Measurements from ENCODE around the gene TSPAN32. TPM values are rescaled to one million over a fixed set of nuclear protein-coding genes. Genes with fewer than 3 reads are reported as not detected.

The TSPAN32 gene
- total RNA-seq, 1 donor from 2014 or later, result 0.23 TPM

DNA sequence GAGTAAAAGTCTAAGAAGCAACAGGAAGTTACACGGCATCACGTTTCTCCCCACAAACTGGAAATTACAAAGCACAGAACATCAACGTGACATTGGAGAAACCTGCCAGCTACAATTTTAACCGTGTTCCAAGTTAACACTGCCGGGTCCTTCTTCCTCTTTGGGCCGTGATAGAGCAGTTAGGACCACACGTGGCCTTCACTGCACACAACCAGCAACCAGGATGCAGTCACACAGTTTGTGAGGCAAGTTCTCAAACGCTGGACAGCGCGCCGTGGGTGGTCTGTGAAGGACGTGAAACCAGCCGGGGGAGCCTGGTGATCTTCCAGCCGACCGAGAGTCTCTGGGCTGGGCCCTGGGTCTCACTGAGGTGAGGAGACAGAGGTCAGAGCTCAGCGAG is 14.7 kb upstream of the TSPAN32 start:
- peaks cover 6% of the 10 kb centered on the region for H3K27me3 Mint-ChIP-seq (ENCODE audit: unreplicated experiment)
- no peaks in the 10 kb centered on the region for H3K9me3 Mint-ChIP-seq (ENCODE audit: unreplicated experiment)
- H3K4me3 Mint-ChIP-seq (ENCODE audit: unreplicated experiment), result no peak overlapping the region
- H3K36me3 Mint-ChIP-seq (ENCODE audit: low read depth, unreplicated experiment), result no peaks in the 10 kb centered on the region
- peaks cover 9% of the 10 kb centered on the region for H3K4me1 Mint-ChIP-seq (ENCODE audit: unreplicated experiment)
- DNase-seq (ENCODE audit: low spot score), result peak; percentile 2
- H3K27ac Mint-ChIP-seq (ENCODE audit: unreplicated experiment), result no peak overlapping the region
- TF ChIP-seq, protein P1, sequence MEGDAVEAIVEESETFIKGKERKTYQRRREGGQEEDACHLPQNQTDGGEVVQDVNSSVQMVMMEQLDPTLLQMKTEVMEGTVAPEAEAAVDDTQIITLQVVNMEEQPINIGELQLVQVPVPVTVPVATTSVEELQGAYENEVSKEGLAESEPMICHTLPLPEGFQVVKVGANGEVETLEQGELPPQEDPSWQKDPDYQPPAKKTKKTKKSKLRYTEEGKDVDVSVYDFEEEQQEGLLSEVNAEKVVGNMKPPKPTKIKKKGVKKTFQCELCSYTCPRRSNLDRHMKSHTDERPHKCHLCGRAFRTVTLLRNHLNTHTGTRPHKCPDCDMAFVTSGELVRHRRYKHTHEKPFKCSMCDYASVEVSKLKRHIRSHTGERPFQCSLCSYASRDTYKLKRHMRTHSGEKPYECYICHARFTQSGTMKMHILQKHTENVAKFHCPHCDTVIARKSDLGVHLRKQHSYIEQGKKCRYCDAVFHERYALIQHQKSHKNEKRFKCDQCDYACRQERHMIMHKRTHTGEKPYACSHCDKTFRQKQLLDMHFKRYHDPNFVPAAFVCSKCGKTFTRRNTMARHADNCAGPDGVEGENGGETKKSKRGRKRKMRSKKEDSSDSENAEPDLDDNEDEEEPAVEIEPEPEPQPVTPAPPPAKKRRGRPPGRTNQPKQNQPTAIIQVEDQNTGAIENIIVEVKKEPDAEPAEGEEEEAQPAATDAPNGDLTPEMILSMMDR (IDR thresholded peaks at IDR 0.05; ENCODE audit: unreplicated experiment), result no peak

DNA sequence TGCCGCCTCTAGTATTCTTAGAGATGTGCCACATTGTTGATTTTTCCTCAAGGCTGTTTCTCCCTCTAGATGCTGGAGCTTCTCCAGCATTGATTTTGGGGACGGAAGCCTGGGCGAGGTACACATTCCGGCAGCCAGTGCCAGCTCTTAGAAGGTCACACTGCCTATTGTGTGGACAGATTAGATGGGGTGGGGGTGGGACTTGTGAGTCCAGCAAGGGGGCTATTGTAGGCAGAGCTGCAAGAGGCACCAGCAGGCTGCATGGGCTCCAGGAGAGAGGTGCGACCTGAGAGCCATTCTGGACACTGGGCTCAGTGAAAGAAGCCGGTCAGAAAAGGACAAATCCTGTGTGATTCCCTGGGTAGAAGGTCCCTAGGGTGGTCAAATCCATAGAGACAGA is 12.5 kb upstream of the TSPAN32 start:
- Mint-ChIP-seq H3K27ac (ENCODE audit: unreplicated experiment) (no peak overlapping the region), H3K36me3 (ENCODE audit: low read depth, unreplicated experiment) (no peaks in the 10 kb centered on the region), H3K4me1 (ENCODE audit: unreplicated experiment) (peaks cover 9% of the 10 kb centered on the region), H3K4me3 (ENCODE audit: unreplicated experiment) (peak overlapping the region; percentile 3), H3K27me3 (ENCODE audit: unreplicated experiment) (peaks cover 13% of the 10 kb centered on the region), H3K9me3 (ENCODE audit: unreplicated experiment) (no peaks in the 10 kb centered on the region)
- TF ChIP-seq, protein P1 (IDR thresholded peaks at IDR 0.05; ENCODE audit: unreplicated experiment), result no peak
- no peak for DNase-seq (ENCODE audit: low spot score)

DNA sequence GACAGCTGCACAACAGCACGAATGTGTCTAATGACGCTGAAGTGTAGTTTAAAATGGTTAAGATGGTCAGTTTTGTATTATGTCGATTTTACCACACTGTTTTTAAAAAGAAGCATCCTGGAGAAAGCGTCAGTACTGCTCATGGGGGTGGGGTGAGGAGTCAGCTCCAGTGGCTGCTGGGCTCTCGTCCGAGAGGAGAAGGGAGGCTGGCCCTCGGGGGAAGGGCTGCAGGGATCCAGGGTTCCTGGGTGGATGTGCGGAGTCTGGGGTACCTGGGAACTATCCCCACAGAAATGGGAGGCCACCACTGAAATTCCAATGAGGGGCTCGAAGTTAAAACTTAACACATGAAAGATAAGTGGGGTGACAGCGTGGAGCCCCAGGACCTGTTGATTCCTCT is 12.0 kb upstream of the TSPAN32 start:
- Mint-ChIP-seq H3K9me3 (ENCODE audit: unreplicated experiment) (no peaks in the 10 kb centered on the region), H3K4me3 (ENCODE audit: unreplicated experiment) (peak overlapping the region; percentile 3), H3K27me3 (ENCODE audit: unreplicated experiment) (peaks cover 13% of the 10 kb centered on the region), H3K4me1 (ENCODE audit: unreplicated experiment) (peaks cover 9% of the 10 kb centered on the region), H3K27ac (ENCODE audit: unreplicated experiment) (no peak overlapping the region), H3K36me3 (ENCODE audit: low read depth, unreplicated experiment) (no peaks in the 10 kb centered on the region)
- TF ChIP-seq, protein P1 (IDR thresholded peaks at IDR 0.05; ENCODE audit: unreplicated experiment), result no peak
- DNase-seq (ENCODE audit: low spot score), result no peak

DNA sequence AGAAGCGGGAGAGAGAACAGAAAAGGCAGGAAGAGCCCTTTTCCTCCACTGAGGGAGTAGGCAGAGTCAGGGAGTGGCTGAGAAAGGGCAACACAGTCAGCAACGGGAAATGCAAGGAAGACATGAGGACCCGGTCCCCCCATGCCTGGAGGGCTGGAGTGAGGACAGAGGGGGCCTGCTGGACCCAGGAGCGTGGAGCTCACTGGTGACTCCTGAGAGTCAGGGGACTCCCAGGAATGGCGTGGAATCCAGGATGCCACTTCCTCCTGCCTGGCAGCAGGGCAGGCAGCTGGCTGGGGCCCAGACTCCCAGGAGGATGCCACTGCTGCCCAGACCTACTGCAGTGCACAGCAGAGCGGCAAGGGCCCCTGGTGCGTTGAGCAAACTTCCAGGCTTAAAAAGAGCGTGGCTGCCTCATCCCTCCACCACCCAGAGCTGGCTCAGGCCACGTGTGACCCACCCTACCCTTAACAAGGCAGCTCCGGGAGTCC is 11.4 kb upstream of the TSPAN32 start:
- H3K4me3 Mint-ChIP-seq (ENCODE audit: unreplicated experiment), result no peak overlapping the region
- no peak overlapping the region for H3K27ac Mint-ChIP-seq (ENCODE audit: unreplicated experiment)
- TF ChIP-seq, protein P1 (IDR thresholded peaks at IDR 0.05; ENCODE audit: unreplicated experiment), result no peak
- H3K9me3 Mint-ChIP-seq (ENCODE audit: unreplicated experiment), result no peaks in the 10 kb centered on the region
- H3K27me3 Mint-ChIP-seq (ENCODE audit: unreplicated experiment), result peaks cover 13% of the 10 kb centered on the region
- peaks cover 9% of the 10 kb centered on the region for H3K4me1 Mint-ChIP-seq (ENCODE audit: unreplicated experiment)
- H3K36me3 Mint-ChIP-seq (ENCODE audit: low read depth, unreplicated experiment), result no peaks in the 10 kb centered on the region
- peak; percentile 4 for DNase-seq (ENCODE audit: low spot score)

DNA sequence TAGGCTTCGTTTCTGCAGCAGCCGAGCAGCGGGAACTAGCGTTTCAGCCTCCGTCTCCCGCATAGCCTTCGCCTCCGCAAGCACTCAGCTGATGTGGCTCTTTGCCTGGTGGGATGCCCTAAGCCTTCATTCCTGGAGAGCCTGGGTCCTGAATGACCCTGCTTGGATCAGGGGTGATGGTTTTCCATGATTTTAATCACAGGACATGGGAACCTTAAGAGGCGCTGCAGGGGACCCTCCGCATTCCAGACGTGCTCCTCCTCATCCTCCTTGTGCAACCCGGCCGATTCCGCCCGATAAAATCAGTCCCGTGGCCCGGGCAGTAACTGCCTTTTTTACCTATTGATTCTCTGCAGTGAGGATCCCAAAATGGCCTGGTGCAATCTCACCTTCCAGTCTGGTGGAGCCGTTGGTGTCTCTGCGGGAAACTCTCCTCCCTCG is 8.3 kb upstream of the TSPAN32 start:
- no peak overlapping the region for H3K27ac Mint-ChIP-seq (ENCODE audit: unreplicated experiment)
- peaks cover 9% of the 10 kb centered on the region for H3K4me1 Mint-ChIP-seq (ENCODE audit: unreplicated experiment)
- no peak overlapping the region for H3K4me3 Mint-ChIP-seq (ENCODE audit: unreplicated experiment)
- H3K27me3 Mint-ChIP-seq (ENCODE audit: unreplicated experiment), result peaks cover 14% of the 10 kb centered on the region
- peak; percentile 3 for DNase-seq (ENCODE audit: low spot score)
- no peaks in the 10 kb centered on the region for H3K9me3 Mint-ChIP-seq (ENCODE audit: unreplicated experiment)
- TF ChIP-seq, protein P1 (IDR thresholded peaks at IDR 0.05; ENCODE audit: unreplicated experiment), result no peak
- no peaks in the 10 kb centered on the region for H3K36me3 Mint-ChIP-seq (ENCODE audit: low read depth, unreplicated experiment)

All from endothelial cell (in vitro differentiated cells).